Hepatocyte (in vitro differentiated cells): ENCODE data around the gene PDE1C. TPM values are rescaled to one million over a fixed set of nuclear protein-coding genes. Genes with fewer than 3 reads are reported as not detected.

Source experiments
- DNase-seq: peaks from one replicate; pipeline ENCODE4 v3.0.0-alpha.2; 2016; ENCODE audit warnings: low spot score
- H2AFZ ChIP-seq: fragments of 200-600 bp; sonication (generic); 2 replicates; pipeline ENCODE4 v1.6.0; 2016; ENCODE audit warnings: antibody characterized with exemption, mild to moderate bottlenecking
- H3K27ac ChIP-seq: fragments of 200-600 bp; sonication (generic); 2 replicates; pipeline ENCODE4 v1.5.1; 2016; ENCODE audit warnings: mild to moderate bottlenecking
- H3K27me3 ChIP-seq: fragments of 200-600 bp; sonication (generic); 2 replicates; pipeline ENCODE4 v1.6.1; 2016
- H3K36me3 ChIP-seq: fragments of 200-600 bp; sonication (generic); replicated peaks from 2 replicates; pipeline ENCODE4 v1.5.1; 2016; ENCODE audit warnings: low read depth; ENCODE audit not compliant: insufficient read depth
- H3K4me1 ChIP-seq: fragments of 200-600 bp; sonication (generic); 2 replicates; pipeline ENCODE4 v1.5.1; 2016; ENCODE audit warnings: mild to moderate bottlenecking, moderate library complexity; ENCODE audit not compliant: insufficient read depth
- H3K4me2 ChIP-seq: fragments of 200-600 bp; sonication (generic); 2 replicates; pipeline ENCODE4 v1.6.0; 2016
- H3K4me3 ChIP-seq: fragments of 200-600 bp; sonication (generic); 2 replicates; pipeline ENCODE4 v1.5.1; 2016; ENCODE audit warnings: mild to moderate bottlenecking
- H3K79me2 ChIP-seq: fragments of 200-600 bp; sonication (generic); 2 replicates; pipeline ENCODE4 v1.6.0; 2017; ENCODE audit warnings: mild to moderate bottlenecking
- H3K9me2 ChIP-seq: fragments of 200-600 bp; sonication (generic); replicated peaks from 2 replicates; pipeline ENCODE4 v1.6.0; 2017; ENCODE audit warnings: mild to moderate bottlenecking; ENCODE audit not compliant: insufficient read depth
- H3K9me3 ChIP-seq: fragments of 200-600 bp; sonication (generic); 2 replicates; pipeline ENCODE4 v1.5.1; 2016; ENCODE audit warnings: low read depth, mild to moderate bottlenecking
- H4K20me1 ChIP-seq: fragments of 200-600 bp; sonication (generic); 2 replicates; pipeline ENCODE4 v1.6.0; 2016; ENCODE audit warnings: mild to moderate bottlenecking; ENCODE audit not compliant: insufficient read depth, poor library complexity, severe bottlenecking
- EZH2 ChIP-seq: fragments of 200-600 bp; sonication (generic); IDR thresholded peaks from 2 replicates; pipeline ENCODE4 v1.6.1; 2016; ENCODE audit warnings: antibody characterized with exemption, mild to moderate bottlenecking, borderline replicate concordance
- EZH2phosphoT487 ChIP-seq: fragments of 200-600 bp; sonication (generic); IDR thresholded peaks from one replicate; pipeline ENCODE4 v1.6.1; 2018; ENCODE audit warnings: antibody characterized with exemption, mild to moderate bottlenecking, low read depth, moderate library complexity; ENCODE audit not compliant: unreplicated experiment, severe bottlenecking
- WGBS: methylation state at CpG from one replicate; pipeline ENCODE4 v1.1.6; 2016; ENCODE audit warnings: low lambda C conversion rate; ENCODE audit errors: missing lambda C conversion rate; 5-methylcytosine and 5-hydroxymethylcytosine counted together
- polyA plus RNA-seq: library from polyadenylated mRNA; unstranded; fragments of >200 nt; fragmentation: Nextera tagmentation; extraction: Ambion mirVana; gene quantifications from 2 replicates; pipeline ENCODE4 v1.2.1, GENCODE V29; 2016
- total RNA-seq: library from RNA; depleted of rRNA; stranded (reverse); fragments of >200 nt; gene quantifications from 2 replicates; pipeline ENCODE4 v1.2.3, GENCODE V29; 2014
- TF ChIP-seq, protein P1 (sequence below): fragments of 200-600 bp; sonication (generic); IDR thresholded peaks from 2 replicates; pipeline ENCODE4 v1.5.1; 2016; ENCODE audit warnings: antibody characterized with exemption, mild to moderate bottlenecking; ENCODE audit not compliant: poor library complexity

The PDE1C gene
- total and polyA plus RNA-seq, 2 experiments from 2014 or later, result 1.8 to 5.0 TPM

DNA sequence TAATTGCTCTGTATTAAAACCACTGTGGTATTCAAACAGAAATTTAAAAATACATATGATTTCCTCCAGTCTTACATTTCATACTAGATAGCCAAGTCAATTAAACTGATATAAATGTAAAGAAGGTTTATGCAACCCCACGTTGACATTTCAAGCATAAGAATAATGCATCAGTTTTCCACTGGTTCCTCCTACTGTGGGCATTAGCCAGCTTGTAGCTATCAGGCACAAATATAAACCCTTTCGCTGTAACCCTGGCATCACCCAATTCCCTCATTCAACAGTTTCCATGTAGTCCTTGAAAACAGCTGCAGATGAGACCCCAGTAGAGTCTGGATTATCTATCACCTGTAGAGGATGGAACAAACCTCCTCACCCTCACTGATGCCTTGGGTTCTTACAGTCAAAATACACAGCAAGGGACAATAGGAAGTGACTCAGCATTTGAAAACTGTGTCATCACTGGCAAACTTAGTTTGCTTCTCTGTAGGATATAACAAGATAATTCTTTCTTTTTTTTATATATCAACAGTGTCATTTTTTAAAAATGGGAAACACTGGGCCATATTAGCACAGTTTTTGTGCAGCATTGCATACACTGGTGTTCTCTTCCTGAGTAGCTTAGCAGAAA is 113.0 kb downstream of the PDE1C start:
- H3K79me2 ChIP-seq, result no peaks in the 10 kb centered on the region
- H3K27ac ChIP-seq, result no peak overlapping the region
- no peaks in the 10 kb centered on the region for H3K27me3 ChIP-seq
- no peaks in the 10 kb centered on the region for H3K9me2 ChIP-seq
- no peaks in the 10 kb centered on the region for H4K20me1 ChIP-seq
- DNase-seq, result no peak
- no peaks in the 10 kb centered on the region for H3K9me3 ChIP-seq
- TF ChIP-seq, protein P1, sequence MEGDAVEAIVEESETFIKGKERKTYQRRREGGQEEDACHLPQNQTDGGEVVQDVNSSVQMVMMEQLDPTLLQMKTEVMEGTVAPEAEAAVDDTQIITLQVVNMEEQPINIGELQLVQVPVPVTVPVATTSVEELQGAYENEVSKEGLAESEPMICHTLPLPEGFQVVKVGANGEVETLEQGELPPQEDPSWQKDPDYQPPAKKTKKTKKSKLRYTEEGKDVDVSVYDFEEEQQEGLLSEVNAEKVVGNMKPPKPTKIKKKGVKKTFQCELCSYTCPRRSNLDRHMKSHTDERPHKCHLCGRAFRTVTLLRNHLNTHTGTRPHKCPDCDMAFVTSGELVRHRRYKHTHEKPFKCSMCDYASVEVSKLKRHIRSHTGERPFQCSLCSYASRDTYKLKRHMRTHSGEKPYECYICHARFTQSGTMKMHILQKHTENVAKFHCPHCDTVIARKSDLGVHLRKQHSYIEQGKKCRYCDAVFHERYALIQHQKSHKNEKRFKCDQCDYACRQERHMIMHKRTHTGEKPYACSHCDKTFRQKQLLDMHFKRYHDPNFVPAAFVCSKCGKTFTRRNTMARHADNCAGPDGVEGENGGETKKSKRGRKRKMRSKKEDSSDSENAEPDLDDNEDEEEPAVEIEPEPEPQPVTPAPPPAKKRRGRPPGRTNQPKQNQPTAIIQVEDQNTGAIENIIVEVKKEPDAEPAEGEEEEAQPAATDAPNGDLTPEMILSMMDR, result no peak
- no peak for TF ChIP-seq EZH2phosphoT487
- TF ChIP-seq EZH2, result no peak
- 76% methylated on average over 2 of the region's 2 CpGs for WGBS
- H3K4me1 ChIP-seq, result no peaks in the 10 kb centered on the region
- H2AFZ ChIP-seq, result no peak overlapping the region
- H3K4me2 ChIP-seq, result no peak overlapping the region
- H3K4me3 ChIP-seq, result no peak overlapping the region
- no peaks in the 10 kb centered on the region for H3K36me3 ChIP-seq

DNA sequence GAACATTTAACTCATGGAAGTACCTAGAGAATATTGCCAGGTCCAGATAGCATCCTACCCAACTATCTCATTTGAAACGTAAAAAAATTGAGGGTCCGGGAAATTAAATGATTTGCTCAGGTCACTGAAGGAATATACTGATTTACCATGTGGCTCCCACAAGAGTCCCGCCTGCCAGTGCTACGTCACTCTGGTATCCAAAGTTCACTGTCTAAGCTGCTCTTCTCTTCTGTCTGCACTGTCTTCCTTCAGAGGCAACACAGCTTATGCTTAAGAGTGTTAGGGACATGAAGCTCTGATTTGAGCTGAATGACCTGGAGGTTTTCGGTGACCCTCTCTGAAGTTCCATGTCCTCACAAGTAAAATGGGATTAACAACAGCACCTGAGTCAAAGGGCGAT is 114.6 kb downstream of the PDE1C start:
- Histone ChIP-seq H2AFZ (no peak overlapping the region), H3K9me2 (no peaks in the 10 kb centered on the region), H3K4me3 (no peak overlapping the region), H3K79me2 (no peaks in the 10 kb centered on the region), H3K36me3 (no peaks in the 10 kb centered on the region), H3K4me1 (no peaks in the 10 kb centered on the region), H3K27me3 (no peaks in the 10 kb centered on the region), H4K20me1 (no peaks in the 10 kb centered on the region), H3K4me2 (no peak overlapping the region), H3K9me3 (no peaks in the 10 kb centered on the region), H3K27ac (no peak overlapping the region)
- DNase-seq, result no peak
- WGBS, result 95% methylated on average over 6 of the region's 6 CpGs
- TF ChIP-seq EZH2phosphoT487 (no peak), EZH2 (no peak)
- TF ChIP-seq, protein P1, result no peak

DNA sequence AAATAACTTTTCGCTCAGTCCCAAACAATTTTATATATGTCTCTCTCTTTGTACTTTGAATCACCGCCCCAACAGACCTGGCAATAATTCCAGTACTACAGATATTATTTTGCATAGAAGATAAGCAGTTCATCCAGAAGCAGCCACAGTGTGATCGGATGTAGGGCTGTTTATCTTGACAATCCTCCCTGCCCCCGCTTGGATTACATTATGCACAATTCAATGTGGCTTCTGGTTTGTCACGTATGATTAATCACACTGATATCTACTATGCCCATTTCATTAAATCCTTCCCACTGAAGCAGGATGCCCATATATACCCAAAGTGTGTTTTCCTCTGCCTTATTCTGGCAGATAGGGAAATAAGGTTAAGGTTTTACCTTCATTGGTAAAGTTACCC is 115.2 kb downstream of the PDE1C start:
- no peaks in the 10 kb centered on the region for H3K9me3 ChIP-seq
- TF ChIP-seq, protein P1, result no peak
- TF ChIP-seq EZH2 (no peak), EZH2phosphoT487 (no peak)
- H3K27ac ChIP-seq, result no peak overlapping the region
- no peak for DNase-seq
- no peaks in the 10 kb centered on the region for H4K20me1 ChIP-seq
- H3K36me3 ChIP-seq, result no peaks in the 10 kb centered on the region
- H3K4me2 ChIP-seq, result no peak overlapping the region
- no peak overlapping the region for H3K4me3 ChIP-seq
- H3K79me2 ChIP-seq, result no peaks in the 10 kb centered on the region
- H3K4me1 ChIP-seq, result no peaks in the 10 kb centered on the region
- H3K9me2 ChIP-seq, result no peaks in the 10 kb centered on the region
- no peaks in the 10 kb centered on the region for H3K27me3 ChIP-seq
- H2AFZ ChIP-seq, result no peak overlapping the region
- 90% methylated on average over 5 of the region's 5 CpGs for WGBS
